ENCODE measurements around the gene ITGB1BP1. TPM values are rescaled to one million over a fixed set of nuclear protein-coding genes. Genes with fewer than 3 reads are reported as not detected.
"Not testable (repeated sequence)": the region's sequence is repeated elsewhere in the genome, so short reads cannot be mapped to it uniquely, and the experiment has no call there.

The ITGB1BP1 gene
- total RNA-seq, 3 donors from 2014 or later, result 34.7 to 78.3 (median 41.0) TPM

DNA sequence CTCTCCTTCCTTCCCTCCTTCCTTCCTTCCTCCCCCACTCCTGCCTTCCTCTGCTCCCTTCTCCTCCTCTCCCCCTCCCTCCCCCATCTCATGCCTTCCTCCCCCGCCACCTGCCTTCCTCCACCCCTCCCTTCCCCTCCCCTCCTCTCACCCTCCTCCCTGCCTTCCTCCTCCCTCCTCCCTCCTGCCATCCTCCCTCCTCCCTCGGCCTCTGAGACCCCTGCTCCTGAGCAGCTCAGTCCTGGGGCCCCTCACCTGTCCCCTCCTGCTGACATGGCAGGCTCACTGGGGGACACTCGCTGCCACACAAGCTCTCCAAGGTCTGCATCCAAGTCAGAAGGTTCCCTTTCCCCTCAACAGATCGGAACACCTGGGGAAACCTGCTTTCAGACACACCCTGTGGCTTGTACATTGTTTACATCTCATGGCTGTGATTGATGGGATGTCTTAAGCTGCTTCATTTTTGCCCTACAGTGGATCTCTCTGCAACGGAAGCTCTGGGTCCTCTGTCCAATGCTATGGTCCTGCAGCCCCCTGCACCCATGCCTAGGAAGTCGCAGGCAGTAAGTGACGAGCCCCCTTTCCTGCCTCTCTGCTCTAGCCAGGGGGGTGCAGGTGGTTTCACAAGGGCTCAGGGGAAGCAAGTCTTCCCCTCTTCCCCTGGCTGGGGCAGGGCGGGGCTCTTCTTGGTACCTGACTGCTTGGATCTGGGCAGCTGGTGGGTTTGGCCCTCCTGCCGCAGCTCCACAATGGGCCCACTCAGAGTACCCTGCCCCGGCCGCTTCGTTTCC is 22.9 kb downstream of the ITGB1BP1 start:
- H3K4me3 ChIP-seq, result no peak overlapping the region
- no peaks in the 10 kb centered on the region for H3K36me3 ChIP-seq (ENCODE audit: low read depth)
- DNase-seq, result no peak
- TF ChIP-seq, protein P1, sequence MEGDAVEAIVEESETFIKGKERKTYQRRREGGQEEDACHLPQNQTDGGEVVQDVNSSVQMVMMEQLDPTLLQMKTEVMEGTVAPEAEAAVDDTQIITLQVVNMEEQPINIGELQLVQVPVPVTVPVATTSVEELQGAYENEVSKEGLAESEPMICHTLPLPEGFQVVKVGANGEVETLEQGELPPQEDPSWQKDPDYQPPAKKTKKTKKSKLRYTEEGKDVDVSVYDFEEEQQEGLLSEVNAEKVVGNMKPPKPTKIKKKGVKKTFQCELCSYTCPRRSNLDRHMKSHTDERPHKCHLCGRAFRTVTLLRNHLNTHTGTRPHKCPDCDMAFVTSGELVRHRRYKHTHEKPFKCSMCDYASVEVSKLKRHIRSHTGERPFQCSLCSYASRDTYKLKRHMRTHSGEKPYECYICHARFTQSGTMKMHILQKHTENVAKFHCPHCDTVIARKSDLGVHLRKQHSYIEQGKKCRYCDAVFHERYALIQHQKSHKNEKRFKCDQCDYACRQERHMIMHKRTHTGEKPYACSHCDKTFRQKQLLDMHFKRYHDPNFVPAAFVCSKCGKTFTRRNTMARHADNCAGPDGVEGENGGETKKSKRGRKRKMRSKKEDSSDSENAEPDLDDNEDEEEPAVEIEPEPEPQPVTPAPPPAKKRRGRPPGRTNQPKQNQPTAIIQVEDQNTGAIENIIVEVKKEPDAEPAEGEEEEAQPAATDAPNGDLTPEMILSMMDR (IDR thresholded peaks at IDR 0.05), result no peak
- intact Hi-C loops (cut with DNase I, micrococcal nuclease), result no loop called here
- ATAC-seq, result no peak
- no peaks in the 10 kb centered on the region for H3K9me3 ChIP-seq
- H3K4me1 ChIP-seq (ENCODE audit: low read depth), result no peaks in the 10 kb centered on the region

DNA sequence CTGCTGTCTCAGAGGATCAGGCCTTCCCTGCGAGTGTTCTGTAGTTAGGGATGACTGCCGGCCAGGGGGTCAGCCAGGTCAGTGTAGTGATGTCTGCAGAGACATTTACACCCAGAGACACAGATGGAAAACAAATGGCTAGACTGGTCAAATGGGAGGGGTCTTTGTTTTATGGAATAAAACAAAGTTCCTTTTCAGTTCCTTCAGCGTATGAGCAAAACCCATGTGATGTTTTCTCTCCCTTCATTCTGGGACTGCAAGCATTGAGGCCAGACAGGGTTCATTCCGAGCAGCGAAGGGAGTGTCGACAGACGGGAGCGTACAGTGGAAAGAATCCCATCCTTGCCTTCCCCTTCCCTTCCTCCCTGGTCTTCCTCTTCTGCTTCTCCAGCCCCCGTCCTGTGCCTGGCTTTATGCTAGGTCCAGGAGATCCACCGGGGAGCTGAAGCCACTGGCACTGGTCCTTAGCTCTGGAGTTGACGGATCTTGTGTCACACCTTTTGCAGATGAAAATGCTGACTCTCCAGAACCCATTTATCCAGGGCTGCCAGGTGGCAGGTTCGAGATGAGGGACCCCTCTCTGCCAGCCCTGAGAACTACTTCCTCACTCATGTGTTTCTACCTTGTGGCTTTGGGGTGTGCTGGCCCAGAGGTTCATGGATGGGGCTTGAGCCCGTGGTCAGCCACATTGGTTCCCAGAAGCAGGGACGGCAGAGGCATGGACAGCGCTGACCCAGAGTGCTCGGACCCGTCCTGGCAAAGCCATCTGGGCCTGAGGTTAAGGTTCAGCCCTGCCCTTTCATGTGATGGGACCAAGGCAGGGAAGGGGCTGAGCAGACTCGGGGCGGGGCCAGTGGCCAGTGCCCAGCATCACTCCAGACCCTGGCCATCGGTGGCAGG is 24.2 kb downstream of the ITGB1BP1 start:
- peak; percentile 8 for ATAC-seq
- TF ChIP-seq, protein P1 (IDR thresholded peaks at IDR 0.05), result no peak
- Histone ChIP-seq H3K4me1 (ENCODE audit: low read depth) (no peaks in the 10 kb centered on the region), H3K9me3 (no peaks in the 10 kb centered on the region), H3K36me3 (ENCODE audit: low read depth) (no peaks in the 10 kb centered on the region), H3K4me3 (no peak overlapping the region)
- DNase-seq, result no peak
- intact Hi-C loops (cut with DNase I, micrococcal nuclease), result no loop called here

DNA sequence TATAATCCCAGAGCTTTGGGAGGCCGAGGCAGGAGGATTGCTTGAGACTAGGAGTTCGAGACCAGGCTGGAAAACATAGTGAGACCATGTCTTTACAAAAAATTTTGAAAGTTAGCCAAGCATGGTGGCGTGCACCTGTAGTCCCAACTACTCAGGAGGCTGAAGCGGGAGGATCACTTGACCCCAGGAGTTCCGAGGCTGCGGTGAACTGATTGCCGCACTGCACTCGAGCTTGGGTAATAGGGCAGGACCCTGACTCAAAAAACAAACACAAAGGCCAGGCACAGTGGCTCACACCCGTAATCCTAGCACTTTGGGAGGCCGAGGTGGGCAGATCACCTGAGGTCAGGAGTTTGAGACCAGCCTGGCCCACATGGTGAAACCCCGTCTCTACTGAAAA is 25.1 kb downstream of the ITGB1BP1 start:
- ATAC-seq; H3K9me3 ChIP-seq; H3K4me3 ChIP-seq; H3K36me3 ChIP-seq (ENCODE audit: low read depth); intact Hi-C loops (cut with DNase I, micrococcal nuclease); H3K4me1 ChIP-seq (ENCODE audit: low read depth); DNase-seq: not testable (repeated sequence)

DNA sequence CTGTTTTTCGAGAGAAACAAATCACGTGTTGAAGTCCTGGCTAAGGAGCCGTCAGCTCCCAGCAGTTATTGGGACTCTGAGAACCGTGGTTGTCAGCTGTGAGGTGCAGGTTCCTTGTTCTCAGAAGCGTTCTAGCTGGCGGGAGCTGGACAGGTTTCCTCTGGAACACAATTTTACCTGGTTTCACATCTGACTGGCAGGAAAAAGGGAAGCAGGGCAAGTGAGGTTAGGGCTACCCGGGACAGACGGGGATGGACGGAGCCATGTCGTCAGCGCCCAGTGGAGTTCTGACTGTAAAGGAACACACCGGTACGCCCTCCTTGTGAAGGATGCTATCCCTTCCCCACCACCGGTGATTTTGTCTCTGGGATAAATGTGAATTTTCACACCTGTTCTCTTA is 26.1 kb downstream of the ITGB1BP1 start:
- H3K36me3 ChIP-seq (ENCODE audit: low read depth), result no peaks in the 10 kb centered on the region
- TF ChIP-seq, protein P1 (IDR thresholded peaks at IDR 0.05), result no peak
- no peaks in the 10 kb centered on the region for H3K9me3 ChIP-seq
- no peaks in the 10 kb centered on the region for H3K4me1 ChIP-seq (ENCODE audit: low read depth)
- ATAC-seq (no peak), DNase-seq (no peak)
- no peak overlapping the region for H3K4me3 ChIP-seq
- intact Hi-C loops (cut with DNase I, micrococcal nuclease), result no loop called here

DNA sequence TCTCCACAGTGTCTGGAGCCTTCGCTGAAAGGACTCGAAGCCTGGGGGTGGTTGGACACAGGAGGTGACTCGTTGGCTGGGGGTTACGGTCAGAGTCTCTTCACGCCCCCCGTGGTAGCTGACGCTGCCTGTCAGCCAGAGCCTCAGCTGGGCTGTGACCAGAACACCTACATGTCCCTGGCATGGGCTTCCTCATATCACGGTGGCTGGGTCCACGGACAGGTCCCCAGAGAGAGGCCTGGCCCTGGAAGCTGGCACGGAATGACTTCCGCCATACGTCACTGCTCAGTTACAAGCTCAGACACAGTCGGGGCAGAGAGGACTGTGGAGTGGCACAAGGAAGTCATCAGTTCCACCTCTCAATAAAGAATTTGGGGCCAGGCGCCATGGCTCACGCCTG is 28.5 kb downstream of the ITGB1BP1 start:
- no peaks in the 10 kb centered on the region for H3K36me3 ChIP-seq (ENCODE audit: low read depth)

More for the DNA sequence above, 28.5 kb downstream of the ITGB1BP1 start:
- no peak for DNase-seq
- H3K4me3 ChIP-seq, result no peak overlapping the region
- H3K9me3 ChIP-seq, result no peaks in the 10 kb centered on the region
- no peak for ATAC-seq
- intact Hi-C loops (cut with DNase I, micrococcal nuclease), result no loop called here
- TF ChIP-seq, protein P1 (IDR thresholded peaks at IDR 0.05), result no peak
- no peaks in the 10 kb centered on the region for H3K4me1 ChIP-seq (ENCODE audit: low read depth)

Data from mucosa of descending colon (tissue), 3 donors.